Measurements from ENCODE around the gene KYNU.
A peak's percentile ranks its signal among the peaks of the same experiment; 100 is the strongest.
"Not testable (repeated sequence)": the region's sequence is repeated elsewhere in the genome, so short reads cannot be mapped to it uniquely, and the experiment has no call there.

KYNU gene

GRCh38 chr2:143083636-143084035 lies 206.2 kb downstream of the KYNU start:
- peak overlapping the region; percentile 28 for H3K4me3 Mint-ChIP-seq
- no peaks in the 10 kb centered on the region for H3K27me3 Mint-ChIP-seq
- H3K27ac Mint-ChIP-seq = peak overlapping the region; percentile 56
- peaks cover 27% of the 10 kb centered on the region for H3K4me1 Mint-ChIP-seq (ENCODE audit: low read depth)
- no peaks in the 10 kb centered on the region for H3K9me3 Mint-ChIP-seq
- H3K36me3 Mint-ChIP-seq (ENCODE audit: low read depth) = no peaks in the 10 kb centered on the region

DNA sequence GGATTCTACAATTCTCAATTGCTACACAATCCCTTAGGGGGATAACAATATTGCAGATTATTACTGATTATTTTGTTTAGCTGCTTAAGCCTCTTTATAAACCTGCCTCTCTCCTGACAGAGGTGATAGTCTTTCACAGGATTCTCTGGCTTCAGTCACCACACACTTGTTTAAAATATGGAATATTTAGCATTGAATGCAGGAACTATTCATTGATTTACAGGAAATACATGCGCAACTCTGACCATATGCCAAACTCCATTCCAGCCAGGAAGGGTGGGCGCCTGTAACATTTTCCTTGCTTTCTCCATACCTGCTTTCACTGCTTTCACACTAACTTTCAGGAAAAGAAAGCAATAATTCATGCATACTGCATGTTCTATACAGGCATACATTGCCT lies 207.0 kb downstream of the KYNU start:
- Mint-ChIP-seq H3K4me1 (ENCODE audit: low read depth) (peaks cover 27% of the 10 kb centered on the region), H3K36me3 (ENCODE audit: low read depth) (no peaks in the 10 kb centered on the region), H3K27me3 (no peaks in the 10 kb centered on the region), H3K4me3 (no peak overlapping the region), H3K27ac (no peak overlapping the region), H3K9me3 (no peaks in the 10 kb centered on the region)

- no peaks in the 10 kb centered on the region for H3K9me3 Mint-ChIP-seq
- H3K27ac Mint-ChIP-seq = no peak overlapping the region
- peaks cover 27% of the 10 kb centered on the region for H3K4me1 Mint-ChIP-seq (ENCODE audit: low read depth)
- no peaks in the 10 kb centered on the region for H3K27me3 Mint-ChIP-seq
- H3K36me3 Mint-ChIP-seq (ENCODE audit: low read depth) = no peaks in the 10 kb centered on the region
- no peak overlapping the region for H3K4me3 Mint-ChIP-seq
These were observed 207.8 kb downstream of the KYNU start for GRCh38 chr2:143085125-143085784.

- no peaks in the 10 kb centered on the region for H3K27me3 Mint-ChIP-seq
- no peaks in the 10 kb centered on the region for H3K36me3 Mint-ChIP-seq (ENCODE audit: low read depth)
- no peaks in the 10 kb centered on the region for H3K9me3 Mint-ChIP-seq
- peaks cover 27% of the 10 kb centered on the region for H3K4me1 Mint-ChIP-seq (ENCODE audit: low read depth)
- no peak overlapping the region for H3K27ac Mint-ChIP-seq
- H3K4me3 Mint-ChIP-seq = no peak overlapping the region
These were observed 209.6 kb downstream of the KYNU start for GRCh38 chr2:143087033-143087432.

GRCh38 chr2:143088388-143088787 lies 210.9 kb downstream of the KYNU start:
- H3K36me3 Mint-ChIP-seq (ENCODE audit: low read depth) = no peaks in the 10 kb centered on the region
- H3K9me3 Mint-ChIP-seq = no peaks in the 10 kb centered on the region
- peaks cover 21% of the 10 kb centered on the region for H3K4me1 Mint-ChIP-seq (ENCODE audit: low read depth)
- no peaks in the 10 kb centered on the region for H3K27me3 Mint-ChIP-seq
- no peak overlapping the region for H3K27ac Mint-ChIP-seq
- H3K4me3 Mint-ChIP-seq = no peak overlapping the region

- H3K36me3 Mint-ChIP-seq (ENCODE audit: low read depth); H3K27me3 Mint-ChIP-seq; H3K4me3 Mint-ChIP-seq; H3K27ac Mint-ChIP-seq; H3K9me3 Mint-ChIP-seq: not testable (repeated sequence)
- H3K4me1 Mint-ChIP-seq (ENCODE audit: low read depth) = peaks cover 10% of the 10 kb centered on the region
These were observed 212.1 kb downstream of the KYNU start for GRCh38 chr2:143089520-143089919.

Data from stimulated activated naive CD8-positive, alpha-beta T cell treated with anti-CD3 and anti-CD28 coated beads, Interleukin-15, Interleukin-2, amounts not matched to agents 100 ng/mL and 50 ng/mL, for 24 hours (primary cell).